ENCODE measurements around the gene ROR2.

ROR2 gene

DNA sequence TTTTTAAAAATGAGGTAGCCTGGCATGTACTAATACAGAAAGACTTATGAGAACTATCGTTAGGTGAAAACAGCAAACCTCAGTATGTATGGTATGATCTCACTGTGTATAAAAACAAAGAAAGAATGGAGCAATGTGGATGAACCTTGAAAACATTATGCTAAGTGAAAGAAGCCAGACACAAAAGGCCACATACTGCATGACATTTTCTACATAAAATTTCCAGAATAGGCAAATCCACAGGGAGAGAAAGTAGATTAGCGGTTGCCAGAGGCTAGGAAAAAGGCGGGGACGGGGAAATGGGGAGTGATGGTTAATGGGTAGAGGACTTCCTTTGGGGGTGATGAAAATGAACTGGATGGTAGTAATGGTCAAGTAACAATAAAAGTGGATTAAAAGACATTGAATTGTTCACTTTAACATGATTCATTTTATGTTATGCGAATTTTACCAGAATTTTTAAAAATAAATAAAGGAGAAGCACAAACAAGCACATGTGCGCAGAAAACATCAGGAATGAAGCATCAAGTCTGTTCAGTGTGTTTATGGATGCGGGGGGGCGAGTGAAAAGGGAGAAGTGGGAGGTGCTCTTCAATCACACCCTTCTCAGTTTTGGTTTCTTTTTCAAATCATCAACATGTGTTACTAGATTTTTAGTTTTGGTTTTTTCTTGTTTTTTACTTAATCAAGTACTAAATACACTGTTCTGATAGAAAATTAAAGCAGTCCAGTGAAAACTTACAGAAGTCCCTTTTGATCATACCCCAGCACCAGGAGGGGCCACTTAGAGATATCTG, 16.3 kb downstream of the ROR2 start:
- DNase-seq (ENCODE audit: extremely low read depth, low read depth) = no peak

DNA sequence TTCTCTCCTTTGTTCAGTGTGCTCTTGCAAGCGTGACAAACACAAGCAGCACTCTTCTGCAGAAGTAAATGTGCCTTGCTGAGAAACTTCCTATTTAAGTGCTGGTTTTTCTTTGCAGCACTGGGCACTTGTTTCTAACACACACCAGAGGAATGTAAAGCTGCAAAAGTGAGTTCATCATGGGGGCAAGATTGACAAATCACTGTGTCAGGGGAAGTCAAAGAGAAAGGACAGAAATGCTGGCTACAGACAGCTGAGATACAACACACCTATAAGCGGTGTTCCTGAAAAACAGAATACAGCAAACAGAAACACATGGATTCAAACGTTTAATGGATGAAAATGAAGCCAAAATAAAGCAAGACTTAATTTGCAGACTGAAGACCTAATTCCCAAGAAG, 19.6 kb downstream of the ROR2 start:
- TF ChIP-seq, protein P1, sequence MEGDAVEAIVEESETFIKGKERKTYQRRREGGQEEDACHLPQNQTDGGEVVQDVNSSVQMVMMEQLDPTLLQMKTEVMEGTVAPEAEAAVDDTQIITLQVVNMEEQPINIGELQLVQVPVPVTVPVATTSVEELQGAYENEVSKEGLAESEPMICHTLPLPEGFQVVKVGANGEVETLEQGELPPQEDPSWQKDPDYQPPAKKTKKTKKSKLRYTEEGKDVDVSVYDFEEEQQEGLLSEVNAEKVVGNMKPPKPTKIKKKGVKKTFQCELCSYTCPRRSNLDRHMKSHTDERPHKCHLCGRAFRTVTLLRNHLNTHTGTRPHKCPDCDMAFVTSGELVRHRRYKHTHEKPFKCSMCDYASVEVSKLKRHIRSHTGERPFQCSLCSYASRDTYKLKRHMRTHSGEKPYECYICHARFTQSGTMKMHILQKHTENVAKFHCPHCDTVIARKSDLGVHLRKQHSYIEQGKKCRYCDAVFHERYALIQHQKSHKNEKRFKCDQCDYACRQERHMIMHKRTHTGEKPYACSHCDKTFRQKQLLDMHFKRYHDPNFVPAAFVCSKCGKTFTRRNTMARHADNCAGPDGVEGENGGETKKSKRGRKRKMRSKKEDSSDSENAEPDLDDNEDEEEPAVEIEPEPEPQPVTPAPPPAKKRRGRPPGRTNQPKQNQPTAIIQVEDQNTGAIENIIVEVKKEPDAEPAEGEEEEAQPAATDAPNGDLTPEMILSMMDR (IDR thresholded peaks at IDR 0.05; ENCODE audit: low read depth, low read length) = no peak
- no peak for DNase-seq (ENCODE audit: extremely low read depth, low read depth)

More for the DNA sequence above, 16.3 kb downstream of the ROR2 start:
- TF ChIP-seq, protein P1 (IDR thresholded peaks at IDR 0.05; ENCODE audit: low read depth, low read length) = no peak

DNA sequence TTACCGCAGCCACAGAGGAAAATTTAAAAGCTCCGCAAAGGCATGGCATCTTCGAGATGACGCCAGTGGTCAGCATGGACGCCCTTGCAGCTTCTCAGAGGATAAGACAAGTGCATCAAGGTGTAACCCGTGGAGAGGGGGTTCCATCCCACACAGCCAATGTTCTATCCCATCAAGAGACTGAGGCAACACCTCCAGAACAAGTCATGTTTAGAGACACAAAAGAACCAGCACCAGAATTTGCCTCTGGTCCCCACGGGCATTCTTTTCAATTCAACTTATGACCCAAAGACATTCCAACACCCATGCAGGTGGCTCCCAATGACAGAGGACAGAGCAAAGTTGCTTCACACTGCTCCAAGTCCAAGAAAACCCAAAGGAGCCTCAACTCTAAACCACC, 20.7 kb downstream of the ROR2 start:
- TF ChIP-seq, protein P1 (IDR thresholded peaks at IDR 0.05; ENCODE audit: low read depth, low read length) = no peak
- no peak for DNase-seq (ENCODE audit: extremely low read depth, low read depth)

DNA sequence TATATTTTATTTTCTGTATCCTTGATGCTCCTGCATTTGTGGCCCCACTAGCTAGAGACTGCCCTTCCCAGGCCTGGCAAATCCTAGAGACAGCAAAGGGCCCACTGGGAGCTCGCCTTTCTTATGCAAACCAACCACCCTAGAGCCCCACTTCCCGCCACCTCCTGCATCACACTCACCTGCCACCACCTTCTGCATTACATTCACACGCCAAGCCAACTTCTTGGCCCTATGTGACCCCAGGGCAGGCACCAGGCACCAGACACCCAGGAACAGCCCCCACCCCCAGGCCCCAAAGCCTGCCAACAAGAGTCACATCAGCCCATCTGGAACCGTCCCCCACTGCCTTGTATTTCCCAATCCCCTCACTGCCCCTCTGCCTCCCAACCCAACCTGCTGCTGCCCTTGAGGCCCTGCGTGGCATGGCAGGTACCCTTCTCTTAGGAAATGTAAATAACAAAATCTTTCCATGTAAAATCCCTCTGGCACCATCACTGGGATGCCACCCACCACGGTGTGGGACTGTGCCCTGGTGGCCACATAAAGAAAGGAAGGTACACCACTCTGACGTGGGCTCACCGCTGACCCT, 22.0 kb downstream of the ROR2 start:
- DNase-seq (ENCODE audit: extremely low read depth, low read depth) = no peak
- TF ChIP-seq, protein P1 (IDR thresholded peaks at IDR 0.05; ENCODE audit: low read depth, low read length) = no peak

DNA sequence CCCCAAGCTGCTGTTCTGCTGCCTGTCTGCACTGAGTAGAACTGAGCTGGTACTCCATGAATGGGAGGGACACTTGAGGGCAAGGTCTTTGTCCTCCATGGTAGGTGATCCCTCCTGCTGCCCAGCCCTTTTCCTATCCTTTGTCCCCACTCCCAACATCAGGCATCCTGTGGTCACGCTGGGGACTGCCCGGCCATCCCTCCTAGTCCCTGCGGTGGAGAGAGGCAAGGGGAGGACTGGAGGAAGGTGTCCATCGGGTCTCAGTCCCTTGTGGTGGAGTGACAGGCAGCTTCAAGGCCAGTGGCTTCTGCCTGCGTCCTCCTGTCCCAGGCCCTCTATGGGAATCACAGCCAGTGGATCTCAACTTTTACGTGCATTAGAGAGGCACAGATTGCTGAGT, 25.9 kb downstream of the ROR2 start:
- TF ChIP-seq, protein P1 (IDR thresholded peaks at IDR 0.05; ENCODE audit: low read depth, low read length) = no peak
- no peak for DNase-seq (ENCODE audit: extremely low read depth, low read depth)

DNA sequence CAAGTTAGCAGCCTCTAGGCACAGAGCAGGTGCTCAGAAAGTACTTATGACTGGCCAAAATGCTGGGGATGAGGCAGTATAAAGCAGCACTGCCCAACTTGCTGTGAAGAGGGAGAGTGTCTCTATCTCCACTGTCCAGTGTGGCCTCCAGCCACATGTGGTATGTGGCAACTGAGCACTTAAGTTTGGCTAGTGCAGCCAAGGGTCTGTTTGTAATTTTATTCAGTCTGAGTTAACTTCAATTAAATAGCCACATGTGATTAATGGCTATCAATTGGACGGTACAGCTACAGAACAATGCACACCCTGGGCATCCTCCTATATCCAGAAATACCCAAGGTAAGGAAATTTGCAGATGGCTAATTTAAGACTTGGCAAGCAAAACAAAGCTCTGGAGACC, 26.9 kb downstream of the ROR2 start:
- TF ChIP-seq, protein P1 (IDR thresholded peaks at IDR 0.05; ENCODE audit: low read depth, low read length) = no peak
- DNase-seq (ENCODE audit: extremely low read depth, low read depth) = no peak

DNA sequence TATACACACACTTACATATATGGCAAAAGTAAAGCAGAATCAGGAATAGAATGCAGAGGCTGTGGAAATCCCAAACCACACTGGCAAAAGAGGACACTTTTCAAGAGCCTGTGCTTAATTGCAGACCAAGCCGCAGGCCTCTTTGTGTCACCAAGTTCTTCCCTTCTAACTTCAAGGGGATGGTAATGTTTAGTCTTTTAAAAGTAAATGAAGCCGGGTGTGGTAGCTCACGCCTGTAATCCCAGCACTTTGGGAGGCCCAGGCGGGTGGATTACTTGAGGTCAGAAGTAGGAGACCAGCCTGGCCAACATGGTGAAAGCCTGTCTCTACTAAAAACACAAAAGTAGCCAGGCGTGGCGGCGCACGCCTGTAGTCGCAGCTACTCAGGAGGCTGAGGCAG, 28.7 kb downstream of the ROR2 start:
- DNase-seq (ENCODE audit: extremely low read depth, low read depth) = no peak
- TF ChIP-seq, protein P1 (IDR thresholded peaks at IDR 0.05; ENCODE audit: low read depth, low read length) = no peak

Data from AG09319 (cell line).